Measurements from ENCODE around the gene ZSCAN5B.
"Not testable (repeated sequence)": the region's sequence is repeated elsewhere in the genome, so short reads cannot be mapped to it uniquely, and the experiment has no call there.

The ZSCAN5B gene

GRCh38 chr19:56176881-56177280 is 20.7 kb downstream of the ZSCAN5B start:
- H3K4me3 ChIP-seq (ENCODE audit: low read depth, low read length), result no peak overlapping the region
- no peaks in the 10 kb centered on the region for H3K79me2 ChIP-seq (ENCODE audit: control insufficient read depth, insufficient read depth, low read length, poor library complexity)
- no peak overlapping the region for H2AK5ac ChIP-seq (ENCODE audit: low read length)
- no peak overlapping the region for H4K91ac ChIP-seq (ENCODE audit: low read depth, low read length)
- no peaks in the 10 kb centered on the region for H3K4me1 ChIP-seq (ENCODE audit: control insufficient read depth in 1 of 2, insufficient read depth in 2 of 2, low read length in 2 of 2)
- no peaks in the 10 kb centered on the region for H3K79me1 ChIP-seq (ENCODE audit: low read length)
- no peak overlapping the region for H3K9ac ChIP-seq (ENCODE audit: low read length)
- no peak overlapping the region for H4K8ac ChIP-seq (ENCODE audit: low read depth, low read length)
- no peak overlapping the region for H3K4ac ChIP-seq (ENCODE audit: low read depth, low read length)
- H3K36me3 ChIP-seq (ENCODE audit: control insufficient read depth in 1 of 2, insufficient read depth in 2 of 2, low read length in 2 of 2), result no peaks in the 10 kb centered on the region
- H3K23ac ChIP-seq (ENCODE audit: low read length), result no peak overlapping the region
- no peak overlapping the region for H3K4me2 ChIP-seq (ENCODE audit: low read length)
- H4K12ac ChIP-seq (ENCODE audit: low read depth, low read length), result no peak overlapping the region
- H3K18ac ChIP-seq (ENCODE audit: low read length), result no peak overlapping the region
- H2BK12ac ChIP-seq (ENCODE audit: low read length), result no peak overlapping the region
- H3K9me3 ChIP-seq (ENCODE audit: insufficient read depth, low read depth, low read length), result no peaks in the 10 kb centered on the region
- no peaks in the 10 kb centered on the region for H3K27me3 ChIP-seq (ENCODE audit: insufficient read depth, low read length)
- WGBS (ENCODE audit: extremely low coverage, insufficient coverage, insufficient read length), result no CpG with 5 or more reads among the region's 18 CpGs
- no peak overlapping the region for H3K27ac ChIP-seq (ENCODE audit: low read depth, low read length)
- H2BK120ac ChIP-seq (ENCODE audit: insufficient read depth, low read length, poor library complexity), result no peak overlapping the region
- DNase-seq, result no peak
- H2AFZ ChIP-seq (ENCODE audit: insufficient read depth, low read length, poor library complexity), result no peak overlapping the region
- no peak overlapping the region for H3K14ac ChIP-seq (ENCODE audit: low read length)
- H2BK5ac ChIP-seq (ENCODE audit: low read depth, low read length, poor library complexity), result no peak overlapping the region

- H3K27ac ChIP-seq (ENCODE audit: low read depth, low read length); H3K18ac ChIP-seq (ENCODE audit: low read length); H3K14ac ChIP-seq (ENCODE audit: low read length); H4K91ac ChIP-seq (ENCODE audit: low read depth, low read length); H2AFZ ChIP-seq (ENCODE audit: insufficient read depth, low read length, poor library complexity); H3K4me2 ChIP-seq (ENCODE audit: low read length); H3K36me3 ChIP-seq (ENCODE audit: control insufficient read depth in 1 of 2, insufficient read depth in 2 of 2, low read length in 2 of 2); H3K27me3 ChIP-seq (ENCODE audit: insufficient read depth, low read length); H2BK120ac ChIP-seq (ENCODE audit: insufficient read depth, low read length, poor library complexity); H3K4me3 ChIP-seq (ENCODE audit: low read depth, low read length); H3K79me2 ChIP-seq (ENCODE audit: control insufficient read depth, insufficient read depth, low read length, poor library complexity); DNase-seq; H4K8ac ChIP-seq (ENCODE audit: low read depth, low read length); H3K4ac ChIP-seq (ENCODE audit: low read depth, low read length); H3K9ac ChIP-seq (ENCODE audit: low read length); H2BK5ac ChIP-seq (ENCODE audit: low read depth, low read length, poor library complexity); H3K23ac ChIP-seq (ENCODE audit: low read length); H2BK12ac ChIP-seq (ENCODE audit: low read length); H3K4me1 ChIP-seq (ENCODE audit: control insufficient read depth in 1 of 2, insufficient read depth in 2 of 2, low read length in 2 of 2); H3K9me3 ChIP-seq (ENCODE audit: insufficient read depth, low read depth, low read length); H3K79me1 ChIP-seq (ENCODE audit: low read length); H4K12ac ChIP-seq (ENCODE audit: low read depth, low read length); H2AK5ac ChIP-seq (ENCODE audit: low read length): not testable (repeated sequence)
- WGBS (ENCODE audit: extremely low coverage, insufficient coverage, insufficient read length), result no CpG with 5 or more reads among the region's 11 CpGs
Measured at GRCh38 chr19:56176310-56176709, 21.3 kb downstream of the ZSCAN5B start.

- not testable (repeated sequence) for H2BK12ac ChIP-seq (ENCODE audit: low read length); H2BK5ac ChIP-seq (ENCODE audit: low read depth, low read length, poor library complexity); H4K12ac ChIP-seq (ENCODE audit: low read depth, low read length); H3K4me1 ChIP-seq (ENCODE audit: control insufficient read depth in 1 of 2, insufficient read depth in 2 of 2, low read length in 2 of 2); DNase-seq; H3K4ac ChIP-seq (ENCODE audit: low read depth, low read length); H3K79me2 ChIP-seq (ENCODE audit: control insufficient read depth, insufficient read depth, low read length, poor library complexity); H3K27ac ChIP-seq (ENCODE audit: low read depth, low read length); H3K4me2 ChIP-seq (ENCODE audit: low read length); H4K8ac ChIP-seq (ENCODE audit: low read depth, low read length); H3K9me3 ChIP-seq (ENCODE audit: insufficient read depth, low read depth, low read length); H3K23ac ChIP-seq (ENCODE audit: low read length); H2AK5ac ChIP-seq (ENCODE audit: low read length); H3K36me3 ChIP-seq (ENCODE audit: control insufficient read depth in 1 of 2, insufficient read depth in 2 of 2, low read length in 2 of 2); H2BK120ac ChIP-seq (ENCODE audit: insufficient read depth, low read length, poor library complexity); H2AFZ ChIP-seq (ENCODE audit: insufficient read depth, low read length, poor library complexity); H3K18ac ChIP-seq (ENCODE audit: low read length); H3K9ac ChIP-seq (ENCODE audit: low read length); H3K27me3 ChIP-seq (ENCODE audit: insufficient read depth, low read length); H3K14ac ChIP-seq (ENCODE audit: low read length); H4K91ac ChIP-seq (ENCODE audit: low read depth, low read length); H3K4me3 ChIP-seq (ENCODE audit: low read depth, low read length); H3K79me1 ChIP-seq (ENCODE audit: low read length)
- no CpG with 5 or more reads among the region's 15 CpGs for WGBS (ENCODE audit: extremely low coverage, insufficient coverage, insufficient read length)
Measured at GRCh38 chr19:56175861-56176307, 21.7 kb downstream of the ZSCAN5B start, which contains the start of gene GALP. GALP (plus strand) TSS chr19:56176008; CDS start chr19:56177109, 1,101 bp downstream.

GRCh38 chr19:56174550-56174949 is 23.0 kb downstream of the ZSCAN5B start:
- no peak overlapping the region for H3K18ac ChIP-seq (ENCODE audit: low read length)
- H3K27me3 ChIP-seq (ENCODE audit: insufficient read depth, low read length), result no peaks in the 10 kb centered on the region
- H3K9ac ChIP-seq (ENCODE audit: low read length), result no peak overlapping the region
- no peak overlapping the region for H4K8ac ChIP-seq (ENCODE audit: low read depth, low read length)
- no peak overlapping the region for H3K4me3 ChIP-seq (ENCODE audit: low read depth, low read length)
- no peaks in the 10 kb centered on the region for H3K9me3 ChIP-seq (ENCODE audit: insufficient read depth, low read depth, low read length)
- no peak overlapping the region for H2BK12ac ChIP-seq (ENCODE audit: low read length)
- H3K14ac ChIP-seq (ENCODE audit: low read length), result no peak overlapping the region
- no peaks in the 10 kb centered on the region for H3K79me2 ChIP-seq (ENCODE audit: control insufficient read depth, insufficient read depth, low read length, poor library complexity)
- no CpG with 5 or more reads among the region's 11 CpGs for WGBS (ENCODE audit: extremely low coverage, insufficient coverage, insufficient read length)
- no peak overlapping the region for H3K23ac ChIP-seq (ENCODE audit: low read length)
- H2BK120ac ChIP-seq (ENCODE audit: insufficient read depth, low read length, poor library complexity), result no peak overlapping the region
- no peak overlapping the region for H4K12ac ChIP-seq (ENCODE audit: low read depth, low read length)
- no peaks in the 10 kb centered on the region for H3K36me3 ChIP-seq (ENCODE audit: control insufficient read depth in 1 of 2, insufficient read depth in 2 of 2, low read length in 2 of 2)
- DNase-seq, result no peak
- no peak overlapping the region for H3K4ac ChIP-seq (ENCODE audit: low read depth, low read length)
- H2AFZ ChIP-seq (ENCODE audit: insufficient read depth, low read length, poor library complexity), result no peak overlapping the region
- no peaks in the 10 kb centered on the region for H3K79me1 ChIP-seq (ENCODE audit: low read length)
- H3K27ac ChIP-seq (ENCODE audit: low read depth, low read length), result no peak overlapping the region
- no peaks in the 10 kb centered on the region for H3K4me1 ChIP-seq (ENCODE audit: control insufficient read depth in 1 of 2, insufficient read depth in 2 of 2, low read length in 2 of 2)
- no peak overlapping the region for H4K91ac ChIP-seq (ENCODE audit: low read depth, low read length)
- H2BK5ac ChIP-seq (ENCODE audit: low read depth, low read length, poor library complexity), result no peak overlapping the region
- H2AK5ac ChIP-seq (ENCODE audit: low read length), result no peak overlapping the region
- H3K4me2 ChIP-seq (ENCODE audit: low read length), result no peak overlapping the region
